GM12801 (cell line): ENCODE data around the gene PEF1.

Experiments used
- TF ChIP-seq, protein P1 (sequence below): IDR thresholded peaks from one replicate; pipeline ENCODE4 v1.5.1; 2011; ENCODE audit warnings: control low read depth; ENCODE audit not compliant: insufficient read length; ENCODE audit errors: extremely low read depth

Gene PEF1

GRCh38 chr1:31644560-31645273 is at the start of gene PEF1:
PEF1 (minus strand) TSS chr1:31644876; CDS start chr1:31644864, 12 bp downstream.
- TF ChIP-seq, protein P1, sequence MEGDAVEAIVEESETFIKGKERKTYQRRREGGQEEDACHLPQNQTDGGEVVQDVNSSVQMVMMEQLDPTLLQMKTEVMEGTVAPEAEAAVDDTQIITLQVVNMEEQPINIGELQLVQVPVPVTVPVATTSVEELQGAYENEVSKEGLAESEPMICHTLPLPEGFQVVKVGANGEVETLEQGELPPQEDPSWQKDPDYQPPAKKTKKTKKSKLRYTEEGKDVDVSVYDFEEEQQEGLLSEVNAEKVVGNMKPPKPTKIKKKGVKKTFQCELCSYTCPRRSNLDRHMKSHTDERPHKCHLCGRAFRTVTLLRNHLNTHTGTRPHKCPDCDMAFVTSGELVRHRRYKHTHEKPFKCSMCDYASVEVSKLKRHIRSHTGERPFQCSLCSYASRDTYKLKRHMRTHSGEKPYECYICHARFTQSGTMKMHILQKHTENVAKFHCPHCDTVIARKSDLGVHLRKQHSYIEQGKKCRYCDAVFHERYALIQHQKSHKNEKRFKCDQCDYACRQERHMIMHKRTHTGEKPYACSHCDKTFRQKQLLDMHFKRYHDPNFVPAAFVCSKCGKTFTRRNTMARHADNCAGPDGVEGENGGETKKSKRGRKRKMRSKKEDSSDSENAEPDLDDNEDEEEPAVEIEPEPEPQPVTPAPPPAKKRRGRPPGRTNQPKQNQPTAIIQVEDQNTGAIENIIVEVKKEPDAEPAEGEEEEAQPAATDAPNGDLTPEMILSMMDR, result no peak

DNA sequence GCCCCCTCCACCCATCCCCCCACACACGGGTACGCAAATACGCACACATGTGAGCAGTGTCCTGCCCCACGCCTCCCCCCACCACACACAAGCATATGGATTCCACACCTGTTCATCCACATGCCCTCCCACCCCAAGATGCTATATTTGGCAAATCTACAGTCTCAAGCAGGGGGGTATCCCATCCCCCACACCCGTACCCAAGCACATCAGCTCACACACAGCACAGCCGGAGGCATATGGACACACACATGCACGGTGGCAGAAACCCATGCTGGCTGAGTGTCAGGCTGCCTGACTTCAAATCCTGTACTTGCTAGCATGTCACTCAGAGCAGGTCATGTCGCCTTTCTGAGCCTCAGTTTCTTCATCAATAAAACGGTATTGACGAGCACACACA is 48.6 kb upstream of the PEF1 start:
- TF ChIP-seq, protein P1, result no peak

GRCh38 chr1:31691951-31692350 is 47.3 kb upstream of the PEF1 start:
- TF ChIP-seq, protein P1, result no peak

DNA sequence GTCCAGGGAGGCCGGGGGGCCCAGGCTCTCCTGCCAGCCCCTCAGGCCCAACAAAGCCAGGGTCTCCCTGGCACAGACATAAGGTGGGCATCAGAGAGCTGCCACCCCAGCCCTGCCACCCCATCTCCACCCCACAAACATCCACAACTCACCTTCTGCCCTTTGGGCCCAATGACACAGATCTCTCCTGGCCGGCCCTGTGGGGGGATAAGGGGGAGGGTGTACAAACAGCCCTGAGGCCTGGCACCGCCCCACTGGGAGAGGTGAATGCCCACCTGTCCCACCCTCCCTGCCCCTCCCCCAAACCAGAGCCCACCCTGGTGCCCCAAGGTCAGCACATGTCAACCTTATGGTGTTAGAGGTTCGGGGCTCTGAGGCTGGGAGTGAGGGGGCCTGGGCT is 46.8 kb upstream of the PEF1 start:
- TF ChIP-seq, protein P1, result no peak

- TF ChIP-seq, protein P1, result no peak
Measured at GRCh38 chr1:31690921-31691320, 46.2 kb upstream of the PEF1 start.

GRCh38 chr1:31689854-31690253 is 45.2 kb upstream of the PEF1 start:
- TF ChIP-seq, protein P1, result no peak

DNA sequence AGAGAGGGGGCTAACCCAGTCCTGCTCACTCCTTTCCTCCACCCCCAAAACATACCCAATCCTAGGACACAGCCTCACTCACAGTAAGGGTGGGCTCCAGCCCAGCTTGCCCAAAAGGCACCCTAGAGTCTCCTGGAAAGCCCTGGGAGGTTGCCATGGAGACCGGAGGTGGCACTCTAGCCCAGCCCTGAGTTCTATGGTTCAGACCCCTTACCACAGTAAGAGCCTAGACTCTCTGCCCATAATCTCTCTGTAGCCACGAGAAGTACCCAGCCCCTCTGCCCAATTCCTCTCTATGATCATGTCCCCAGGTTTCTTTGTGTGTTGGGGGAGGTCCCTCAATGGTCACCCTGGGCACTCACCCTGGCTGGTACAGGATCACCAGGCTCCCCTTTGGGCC is 44.7 kb upstream of the PEF1 start:
- TF ChIP-seq, protein P1, result no peak
